IMR-90 (cell line): ENCODE results near the gene FFAR3. TPM values are rescaled to one million over a fixed set of nuclear protein-coding genes. Genes with fewer than 3 reads are reported as not detected.

Experiments used
- ATAC-seq: fragments of 200-7000 bp; cut with Tn5 transposase; 2 replicates; pipeline ENCODE4 v1.9.1; 2020; ENCODE audit warnings: low read depth, mild to moderate bottlenecking, moderate library complexity
- BruUV-seq: library from RNA; stranded (reverse); fragments of 400-500 nt; replicated peaks from 2 replicates; lab custom pipeline; 2021; lab: Mats Ljungman, UMichigan
- CTCF ChIA-PET: fragments of 300-600 bp; formaldehyde crosslinking; extraction: SDS; loops from one replicate; lab custom pipeline; 2021; ENCODE audit warnings: antibody characterized with exemption; lab: Yijun Ruan, JAX
- POLR2A ChIA-PET: fragments of 300-600 bp; sonication (Branson Sonifier 250); formaldehyde crosslinking; loops from one replicate; lab custom pipeline; 2022; ENCODE audit warnings: antibody characterized with exemption; ENCODE audit not compliant: unreplicated experiment; lab: Charles Lee
- DNase-seq: peaks from one replicate; pipeline ENCODE4 v3.0.0; 2013
- H2AFZ ChIP-seq: replicated peaks from 2 replicates; pipeline ENCODE3; 2013; ENCODE audit warnings: low read length, mild to moderate bottlenecking; ENCODE audit not compliant: poor library complexity
- H2AK5ac ChIP-seq: 2 replicates; pipeline ENCODE4 v1.6.1; 2013; ENCODE audit warnings: low read depth, low read length, inconsistent platforms
- H2AK9ac ChIP-seq: replicated peaks from 2 replicates; pipeline ENCODE3; 2013; ENCODE audit warnings: mild to moderate bottlenecking, low read depth, low read length, moderate library complexity; ENCODE audit not compliant: poor library complexity
- H2BK120ac ChIP-seq: 2 replicates; pipeline ENCODE4 v1.6.1; 2013; ENCODE audit warnings: low read depth, low read length, inconsistent platforms
- H2BK15ac ChIP-seq: 3 replicates; pipeline ENCODE4 v1.6.1; 2013; ENCODE audit warnings: low read depth, low read length, inconsistent platforms
- H2BK20ac ChIP-seq: 2 replicates; pipeline ENCODE4 v1.6.1; 2013; ENCODE audit warnings: low read depth, mild to moderate bottlenecking, inconsistent platforms, low read length, moderate library complexity
- H2BK5ac ChIP-seq: 2 replicates; pipeline ENCODE4 v1.6.1; 2013; ENCODE audit warnings: mild to moderate bottlenecking, low read depth, low read length, inconsistent platforms; ENCODE audit not compliant: poor library complexity, severe bottlenecking
- H3K14ac ChIP-seq: replicated peaks from 2 replicates; pipeline ENCODE4 v1.6.1; 2013; ENCODE audit warnings: low read depth, low read length, inconsistent platforms
- H3K18ac ChIP-seq: 2 replicates; pipeline ENCODE4 v1.6.1; 2013; ENCODE audit warnings: low read depth, low read length, control low read depth
- H3K23ac ChIP-seq: 2 replicates; pipeline ENCODE4 v1.6.1; 2013; ENCODE audit warnings: low read depth, low read length, inconsistent platforms
- H3K27ac ChIP-seq: 2 replicates; pipeline ENCODE4 v1.5.1; 2013; ENCODE audit warnings: mild to moderate bottlenecking, control low read depth, low read length; ENCODE audit not compliant: insufficient read depth
- H3K27me3 ChIP-seq: 2 replicates; pipeline ENCODE4 v1.6.1; 2013; ENCODE audit warnings: low read length; ENCODE audit not compliant: control insufficient read depth, insufficient read depth
- H3K36me3 ChIP-seq: 2 replicates; pipeline ENCODE4 v1.6.1; 2013; ENCODE audit warnings: low read length, mixed read lengths; ENCODE audit not compliant: control insufficient read depth, insufficient read depth
- H3K4ac ChIP-seq: 2 replicates; pipeline ENCODE4 v1.6.1; 2013; ENCODE audit warnings: low read depth, low read length, inconsistent platforms
- H3K4me1 ChIP-seq: 2 replicates; pipeline ENCODE4 v1.6.1; 2013; ENCODE audit warnings: low read length, mixed read lengths; ENCODE audit not compliant: control insufficient read depth, insufficient read depth
- H3K4me2 ChIP-seq: 2 replicates; pipeline ENCODE4 v1.6.1; 2013; ENCODE audit warnings: low read depth, mild to moderate bottlenecking, control low read depth, low read length, moderate library complexity
- H3K4me3 ChIP-seq: 2 replicates; pipeline ENCODE4 v1.5.1; 2013; ENCODE audit warnings: low read depth, mild to moderate bottlenecking, control low read depth, low read length, moderate library complexity; ENCODE audit not compliant: insufficient read depth
- H3K56ac ChIP-seq: 2 replicates; pipeline ENCODE4 v1.6.1; 2013; ENCODE audit warnings: low read length, inconsistent platforms; ENCODE audit not compliant: insufficient read depth; ENCODE audit errors: extremely low read depth
- H3K79me1 ChIP-seq, 2 experiments: 2 replicates each; pipeline ENCODE4 v1.6.1; 2013; ENCODE audit warnings: low read length in 2 of 2, inconsistent platforms in 1 of 2, low read depth in 1 of 2
- H3K9ac ChIP-seq: 2 replicates; pipeline ENCODE4 v1.6.1; 2013; ENCODE audit warnings: low read depth, low read length, control low read depth
- H3K9me1 ChIP-seq: 2 replicates; pipeline ENCODE4 v1.6.1; 2013; ENCODE audit warnings: low read length, inconsistent platforms; ENCODE audit not compliant: insufficient read depth
- H3K9me3 ChIP-seq: 2 replicates; pipeline ENCODE4 v1.6.1; 2013; ENCODE audit warnings: low read length; ENCODE audit not compliant: control insufficient read depth, insufficient read depth
- H4K20me1 ChIP-seq: 2 replicates; pipeline ENCODE4 v1.6.1; 2013; ENCODE audit warnings: low read length, inconsistent platforms; ENCODE audit not compliant: insufficient read depth
- H4K5ac ChIP-seq: 2 replicates; pipeline ENCODE4 v1.6.1; 2013; ENCODE audit warnings: mild to moderate bottlenecking, low read depth, low read length, control low read depth
- H4K8ac ChIP-seq, 2 experiments: 2 replicates each; pipeline ENCODE4 v1.6.1; 2013; ENCODE audit warnings: low read depth in 2 of 2, low read length in 2 of 2, control low read depth in 1 of 2, inconsistent platforms in 1 of 2
- H4K91ac ChIP-seq: 2 replicates; pipeline ENCODE4 v1.6.1; 2013; ENCODE audit warnings: low read depth, low read length, inconsistent platforms; ENCODE audit not compliant: insufficient read depth
- BHLHE40 ChIP-seq: fragments of 150-350 bp; IDR thresholded peaks from 2 replicates; pipeline ENCODE4 v1.6.1; 2016; ENCODE audit warnings: mild to moderate bottlenecking, low read depth, low read length
- CEBPB ChIP-seq: IDR thresholded peaks from 2 replicates; pipeline ENCODE4 v1.6.1; 2012; ENCODE audit warnings: low read depth, low read length, improper control_type of control experiment
- CHD1 ChIP-seq: IDR thresholded peaks from 2 replicates; pipeline ENCODE4 v1.6.1; 2012; ENCODE audit warnings: low read depth, low read length, improper control_type of control experiment
- FOS ChIP-seq: fragments of 150-350 bp; IDR thresholded peaks from 2 replicates; pipeline ENCODE4 v1.6.1; 2016; ENCODE audit warnings: low read depth, low read length
- MAFK ChIP-seq: IDR thresholded peaks from 2 replicates; pipeline ENCODE4 v1.6.1; 2012; ENCODE audit warnings: low read depth, low read length, improper control_type of control experiment
- MXI1 ChIP-seq: IDR thresholded peaks from 2 replicates; pipeline ENCODE4 v1.6.1; 2012; ENCODE audit warnings: low read depth, mild to moderate bottlenecking, low read length, moderate library complexity, borderline replicate concordance
- NFE2L2 ChIP-seq: fragments of 150-350 bp; IDR thresholded peaks from 2 replicates; pipeline ENCODE4 v1.6.1; 2016; ENCODE audit warnings: low read depth, mild to moderate bottlenecking, low read length
- POLR2A ChIP-seq: IDR thresholded peaks from 2 replicates; pipeline ENCODE4 v1.6.1; 2012; ENCODE audit warnings: mild to moderate bottlenecking, low read depth, low read length
- RAD21 ChIP-seq: IDR thresholded peaks from 2 replicates; pipeline ENCODE4 v1.6.1; 2012; ENCODE audit warnings: low read length, improper control_type of control experiment
- RCOR1 ChIP-seq: IDR thresholded peaks from 2 replicates; pipeline ENCODE4 v1.6.1; 2012; ENCODE audit warnings: mild to moderate bottlenecking, low read length, improper control_type of control experiment; ENCODE audit not compliant: insufficient replicate concordance
- RFX5 ChIP-seq: IDR thresholded peaks from 2 replicates; pipeline ENCODE4 v1.8.0; 2012; ENCODE audit warnings: low read depth, mild to moderate bottlenecking, low read length, moderate library complexity
- SMC3 ChIP-seq: fragments of 150-350 bp; IDR thresholded peaks from 2 replicates; pipeline ENCODE4 v1.6.1; 2016; ENCODE audit warnings: low read depth, mild to moderate bottlenecking, antibody characterized with exemption, low read length, moderate library complexity
- WGBS, 2 experiments: methylation state at CpG; one replicate each; pipeline versions ENCODE4 v1.1.5 to v1.1.7; 2013; ENCODE audit warnings: missing lambda C conversion rate in 2 of 2; ENCODE audit not compliant: insufficient read length in 1 of 2; ENCODE audit errors: extremely low coverage in 2 of 2; 5-methylcytosine and 5-hydroxymethylcytosine counted together
- dilution Hi-C: fragments of 300-500 bp; cut with HindIII; formaldehyde crosslinking; loops from one replicate; pipeline ENCODE4 v1.14.3; 2018; ENCODE audit warnings: low sequenced_read_pairs; ENCODE audit not compliant: unreplicated experiment
- in situ Hi-C: fragments of 300-500 bp; cut with MboI; formaldehyde crosslinking; loops from 3 replicates; pipeline ENCODE4 v1.14.3; 2019; ENCODE audit warnings: low sequenced_read_pairs, inconsistent platforms, mixed read lengths
- intact Hi-C: fragments of 100-400 bp; cut with micrococcal nuclease; formaldehyde crosslinking; loops from 2 replicates; pipeline ENCODE4 v1.10.0; 2022
- polyA plus RNA-seq, 3 experiments: library from polyadenylated mRNA; depleted of rRNA; stranded (reverse); fragments of >200 nt; gene quantifications; 2 replicates each; pipeline ENCODE4 v1.2.3, GENCODE V29; 2012; ENCODE audit warnings: low replicate concordance in 1 of 3
- total RNA-seq: library from RNA; depleted of rRNA; stranded (reverse); fragments of >200 nt; gene quantifications from 2 replicates; pipeline ENCODE4 v1.2.3, GENCODE V29; 2012
- TF ChIP-seq, protein P1 (sequence below): fragments of 150-350 bp; IDR thresholded peaks from 2 replicates; pipeline ENCODE4 v1.6.1; 2017; ENCODE audit warnings: mild to moderate bottlenecking, antibody characterized with exemption, low read length, low read depth
- TF ChIP-seq, protein P2 (sequence below): conservative IDR thresholded peaks from 2 replicates; pipeline ENCODE4 v1.5.1; 2012; ENCODE audit warnings: mild to moderate bottlenecking, low read depth, low read length, improper control_type of control experiment

Gene FFAR3
- total and polyA plus RNA-seq, 2 of the 4 experiments (the other 2 are of a cell fraction): not detected

DNA sequence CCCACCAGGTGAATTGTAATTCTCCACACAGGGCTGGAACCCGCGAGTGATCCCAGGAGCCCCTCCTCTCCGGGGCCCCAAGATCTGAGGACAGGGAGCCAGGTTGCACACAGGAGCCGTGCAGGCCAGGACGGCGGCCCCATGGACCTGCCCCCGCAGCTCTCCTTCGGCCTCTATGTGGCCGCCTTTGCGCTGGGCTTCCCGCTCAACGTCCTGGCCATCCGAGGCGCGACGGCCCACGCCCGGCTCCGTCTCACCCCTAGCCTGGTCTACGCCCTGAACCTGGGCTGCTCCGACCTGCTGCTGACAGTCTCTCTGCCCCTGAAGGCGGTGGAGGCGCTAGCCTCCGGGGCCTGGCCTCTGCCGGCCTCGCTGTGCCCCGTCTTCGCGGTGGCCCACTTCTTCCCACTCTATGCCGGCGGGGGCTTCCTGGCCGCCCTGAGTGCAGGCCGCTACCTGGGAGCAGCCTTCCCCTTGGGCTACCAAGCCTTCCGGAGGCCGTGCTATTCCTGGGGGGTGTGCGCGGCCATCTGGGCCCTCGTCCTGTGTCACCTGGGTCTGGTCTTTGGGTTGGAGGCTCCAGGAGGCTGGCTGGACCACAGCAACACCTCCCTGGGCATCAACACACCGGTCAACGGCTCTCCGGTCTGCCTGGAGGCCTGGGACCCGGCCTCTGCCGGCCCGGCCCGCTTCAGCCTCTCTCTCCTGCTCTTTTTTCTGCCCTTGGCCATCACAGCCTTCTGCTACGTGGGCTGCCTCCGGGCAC, 6.7 kb upstream of the FFAR3 start (continued):
- no peak for TF ChIP-seq NFE2L2
- no peak for TF ChIP-seq RCOR1
- TF ChIP-seq CEBPB: no peak
- no peak for TF ChIP-seq RAD21

DNA sequence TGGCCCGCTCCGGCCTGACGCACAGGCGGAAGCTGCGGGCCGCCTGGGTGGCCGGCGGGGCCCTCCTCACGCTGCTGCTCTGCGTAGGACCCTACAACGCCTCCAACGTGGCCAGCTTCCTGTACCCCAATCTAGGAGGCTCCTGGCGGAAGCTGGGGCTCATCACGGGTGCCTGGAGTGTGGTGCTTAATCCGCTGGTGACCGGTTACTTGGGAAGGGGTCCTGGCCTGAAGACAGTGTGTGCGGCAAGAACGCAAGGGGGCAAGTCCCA, 6.1 kb upstream of the FFAR3 start:
- Histone ChIP-seq H3K4me3 (no peak overlapping the region), H2BK15ac (no peak overlapping the region), H4K5ac (no peak overlapping the region), H3K27me3 (peaks cover 14% of the 10 kb centered on the region), H2AK9ac (no peak overlapping the region), H3K23ac (no peak overlapping the region), H3K4me2 (no peak overlapping the region), H3K27ac (no peak overlapping the region), H3K36me3 (no peaks in the 10 kb centered on the region), H3K9me3 (no peaks in the 10 kb centered on the region), H2AK5ac (no peak overlapping the region), H2AFZ (no peak overlapping the region), H4K91ac (no peak overlapping the region), H2BK20ac (no peak overlapping the region), H3K9me1 (no peaks in the 10 kb centered on the region), H3K79me1 (no peaks in the 10 kb centered on the region), H4K8ac (no peak overlapping the region), H3K9ac (no peak overlapping the region), H3K14ac (no peak overlapping the region), H3K56ac (no peak overlapping the region), H3K4me1 (no peaks in the 10 kb centered on the region), H4K20me1 (no peaks in the 10 kb centered on the region), H2BK5ac (no peak overlapping the region), H3K4ac (no peak overlapping the region), H3K18ac (no peak overlapping the region), H2BK120ac (no peak overlapping the region)
- in situ Hi-C loops (no loop called here), intact Hi-C loops (loop anchor here (1.0 to 10.0 kb wide), 4 partner anchors 113 to 277 kb away; partner anchors contain the start of genes RBM42 and TMEM147), dilution Hi-C loops (no loop called here)
- CTCF ChIA-PET: interaction anchor here (0.6 to 2.1 kb wide), 3 partner anchors 90 to 731 kb away, joined by 3 to 14 read pairs (median 5); no protein-coding TSS in a partner anchor
- POLR2A ChIA-PET: no interaction called here
- WGBS, 2 experiments: 59% methylated on average over 7 of the region's 18 CpGs; no CpG with 5 or more reads in 1 of the 2 experiments
- DNase-seq: no peak
- ATAC-seq: no peak
- BruUV-seq: no TSS peak
- TF ChIP-seq RAD21 (no peak), MAFK (no peak), FOS (no peak), NFE2L2 (no peak), BHLHE40 (no peak), SMC3 (no peak), CHD1 (no peak), RFX5 (no peak), RCOR1 (no peak), MXI1 (no peak), CEBPB (no peak), POLR2A (no peak)
- TF ChIP-seq, protein P1, sequence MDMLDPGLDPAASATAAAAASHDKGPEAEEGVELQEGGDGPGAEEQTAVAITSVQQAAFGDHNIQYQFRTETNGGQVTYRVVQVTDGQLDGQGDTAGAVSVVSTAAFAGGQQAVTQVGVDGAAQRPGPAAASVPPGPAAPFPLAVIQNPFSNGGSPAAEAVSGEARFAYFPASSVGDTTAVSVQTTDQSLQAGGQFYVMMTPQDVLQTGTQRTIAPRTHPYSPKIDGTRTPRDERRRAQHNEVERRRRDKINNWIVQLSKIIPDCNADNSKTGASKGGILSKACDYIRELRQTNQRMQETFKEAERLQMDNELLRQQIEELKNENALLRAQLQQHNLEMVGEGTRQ: no peak
- TF ChIP-seq, protein P2, sequence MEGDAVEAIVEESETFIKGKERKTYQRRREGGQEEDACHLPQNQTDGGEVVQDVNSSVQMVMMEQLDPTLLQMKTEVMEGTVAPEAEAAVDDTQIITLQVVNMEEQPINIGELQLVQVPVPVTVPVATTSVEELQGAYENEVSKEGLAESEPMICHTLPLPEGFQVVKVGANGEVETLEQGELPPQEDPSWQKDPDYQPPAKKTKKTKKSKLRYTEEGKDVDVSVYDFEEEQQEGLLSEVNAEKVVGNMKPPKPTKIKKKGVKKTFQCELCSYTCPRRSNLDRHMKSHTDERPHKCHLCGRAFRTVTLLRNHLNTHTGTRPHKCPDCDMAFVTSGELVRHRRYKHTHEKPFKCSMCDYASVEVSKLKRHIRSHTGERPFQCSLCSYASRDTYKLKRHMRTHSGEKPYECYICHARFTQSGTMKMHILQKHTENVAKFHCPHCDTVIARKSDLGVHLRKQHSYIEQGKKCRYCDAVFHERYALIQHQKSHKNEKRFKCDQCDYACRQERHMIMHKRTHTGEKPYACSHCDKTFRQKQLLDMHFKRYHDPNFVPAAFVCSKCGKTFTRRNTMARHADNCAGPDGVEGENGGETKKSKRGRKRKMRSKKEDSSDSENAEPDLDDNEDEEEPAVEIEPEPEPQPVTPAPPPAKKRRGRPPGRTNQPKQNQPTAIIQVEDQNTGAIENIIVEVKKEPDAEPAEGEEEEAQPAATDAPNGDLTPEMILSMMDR: no peak
